Esophagus squamous epithelium (tissue), 5 donors: ENCODE measurements around the gene TVP23A. TPM values are rescaled to one million over a fixed set of nuclear protein-coding genes. Genes with fewer than 3 reads are reported as not detected.
"Not testable (repeated sequence)": the region's sequence is repeated elsewhere in the genome, so short reads cannot be mapped to it uniquely, and the experiment has no call there.

Experiments
- DNase-seq: peaks from one replicate; lab custom pipeline; 2025; lab: John Stamatoyannopoulos, UW
- H3K27ac ChIP-seq, 4 donors: fragments of 200-600 bp; sonication (generic); one replicate each; pipeline ENCODE4 v1.5.1; 2016 to 2019; ENCODE audit warnings: mild to moderate bottlenecking in 1 of 4
- H3K27me3 ChIP-seq, 4 donors: fragments of 200-600 bp; sonication (generic); 1 replicate in 3 of 4; 2 replicates in 1 of 4; pipeline versions ENCODE4 v1.5.1 to v1.6.0; 2017 to 2021; ENCODE audit warnings: antibody characterized with exemption in 1 of 4
- H3K36me3 ChIP-seq, 3 donors: fragments of 200-600 bp; sonication (generic); one replicate each; pipeline ENCODE4 v1.5.1; 2016 to 2019
- H3K4me1 ChIP-seq, 3 donors: fragments of 200-600 bp; sonication (generic); one replicate each; pipeline ENCODE4 v1.5.1; 2017 to 2019
- H3K4me3 ChIP-seq, 4 donors: fragments of 200-600 bp; sonication (generic); 1 replicate in 3 of 4; 2 replicates in 1 of 4; pipeline ENCODE4 v1.5.1; 2016 to 2019; ENCODE audit warnings: mild to moderate bottlenecking in 2 of 4, moderate library complexity in 1 of 4
- H3K9me3 ChIP-seq, 3 donors: fragments of 200-600 bp; sonication (generic); one replicate each; pipeline ENCODE4 v1.5.1; 2016 to 2019
- CTCF ChIP-seq, 6 experiments: fragments of 450-650 bp in 4 of 6; fragments of 200-600 bp in 2 of 6; sonication (generic) in 2 of 6; IDR thresholded peaks; one replicate each; pipeline ENCODE4 v1.5.1; 2016 to 2019; ENCODE audit warnings: antibody characterized with exemption in 6 of 6, mild to moderate bottlenecking in 4 of 6, moderate library complexity in 4 of 6
- POLR2A ChIP-seq, 4 donors: fragments of 450-650 bp; IDR thresholded peaks; one replicate each; pipeline ENCODE4 v1.6.1; 2017; ENCODE audit warnings: antibody characterized with exemption in 4 of 4, mild to moderate bottlenecking in 4 of 4, moderate library complexity in 3 of 4
- WGBS, 2 donors: methylation state at CpG; one replicate each; pipeline ENCODE4 v1.1.5; 2018; 5-methylcytosine and 5-hydroxymethylcytosine counted together
- intact Hi-C: fragments of 100-400 bp; cut with DNase I; formaldehyde crosslinking; loops from one replicate; pipeline ENCODE4 v1.15.0; 2022
- total RNA-seq, 4 donors: library from RNA; depleted of rRNA; stranded (reverse); fragments of >200 nt; gene quantifications; one replicate each; pipeline ENCODE4 v1.1.0, GENCODE V29; 2016
- donor health status: DM: yes; HTN: yes; CAD: no.

TVP23A gene
- total RNA-seq, 4 donors from 2014 or later, result 0.19 TPM; not detected in 3

DNA sequence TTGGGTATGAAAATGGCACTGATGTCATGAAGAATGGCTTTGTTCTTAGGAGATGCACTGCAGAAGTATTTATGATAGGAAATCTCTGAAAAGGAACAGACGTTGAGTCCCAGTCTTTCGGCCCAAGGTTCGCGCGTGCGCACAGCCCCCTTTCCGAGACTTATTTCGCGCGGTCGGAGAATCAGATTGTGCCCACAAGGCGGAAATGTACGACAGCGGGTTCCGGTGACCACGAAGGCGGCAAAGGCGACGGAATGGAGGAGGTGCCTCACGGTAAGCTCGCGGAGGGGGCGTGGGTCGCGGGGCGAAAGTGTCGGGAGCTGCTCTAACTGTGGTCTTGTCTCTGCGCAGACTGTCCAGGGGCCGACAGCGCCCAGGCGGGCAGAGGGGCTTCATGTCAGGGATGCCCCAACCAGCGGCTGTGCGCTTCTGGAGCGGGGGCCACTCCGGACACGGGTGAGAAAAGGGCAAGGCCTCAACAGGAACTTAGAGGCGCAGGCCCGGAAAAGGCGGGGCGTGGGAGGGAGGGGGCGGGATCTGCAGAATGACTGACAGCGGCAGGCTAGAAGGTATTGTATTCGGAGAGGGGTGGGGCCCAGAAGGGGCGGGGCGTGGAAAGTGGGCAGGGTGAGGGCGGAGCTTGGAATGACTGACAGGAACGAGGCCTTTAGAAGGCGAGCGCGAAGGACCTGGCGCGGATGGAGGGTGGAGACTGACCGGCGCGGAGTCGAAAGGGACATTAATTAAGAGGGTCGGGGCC lies 74.8 kb downstream of the TVP23A start, which contains the start of gene NUBP1:
NUBP1 (plus strand) TSS at position 233 of the 760 bp plus-strand sequence; CDS start at position 255, 22 bp downstream.
- peak within 1 kb of the TSS; percentile 95 to 99 (median 96) for H3K27ac ChIP-seq
- peaks cover 0 to 38% (median 26%) of the 10 kb centered on the region in 3 donors for H3K4me1 ChIP-seq
- H3K27me3 ChIP-seq, result no peaks in the 10 kb centered on the region
- peak in 3 of 6 experiments; percentile 21 to 27 (median 23) for TF ChIP-seq CTCF (IDR thresholded peaks at IDR 0.05)
- peak in 3 of 4 donors; percentile 30 to 78 (median 68) for TF ChIP-seq POLR2A (IDR thresholded peaks at IDR 0.05)
- DNase-seq, result peak; percentile 95
- 1% methylated on average over 21 to 50 of the region's 57 CpGs for WGBS, 2 donors
- peak within 1 kb of the TSS; percentile 52 to 73 (median 64) for H3K4me3 ChIP-seq
- peaks cover 0 to 28% (median 7%) of the 10 kb centered on the region in 3 donors for H3K36me3 ChIP-seq
- intact Hi-C loops, result no loop called here
- no peaks in the 10 kb centered on the region for H3K9me3 ChIP-seq

DNA sequence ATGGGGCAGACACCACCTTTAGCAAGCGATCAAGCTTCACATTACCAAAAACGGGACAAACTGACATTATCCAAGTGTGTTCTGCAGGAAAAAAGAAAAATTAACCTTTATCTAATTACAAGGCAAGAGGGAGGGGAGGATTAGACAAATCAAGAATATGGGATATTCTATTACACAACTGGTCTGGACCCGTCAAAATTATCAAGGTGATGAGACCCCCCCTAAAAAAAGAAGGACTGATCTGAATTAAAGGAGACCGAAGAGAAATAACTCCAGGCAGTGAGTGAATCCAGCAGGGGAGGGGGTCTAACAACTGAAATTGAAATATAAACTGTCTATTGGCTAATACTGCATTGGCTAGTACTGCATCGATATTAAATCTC lies 75.4 kb downstream of the TVP23A start:
- H3K4me3 ChIP-seq, result peak overlapping the region; percentile 52 to 73 (median 64)
- intact Hi-C loops, result no loop called here
- peak overlapping the region; percentile 95 to 99 (median 96) for H3K27ac ChIP-seq
- no peaks in the 10 kb centered on the region for H3K27me3 ChIP-seq
- no peaks in the 10 kb centered on the region for H3K9me3 ChIP-seq
- no peak for DNase-seq
- H3K36me3 ChIP-seq, result peaks cover 0 to 22% (median 7%) of the 10 kb centered on the region in 3 donors
- TF ChIP-seq POLR2A (IDR thresholded peaks at IDR 0.05) (no peak), CTCF (IDR thresholded peaks at IDR 0.05) (no peak)
- peaks cover 2 to 40% (median 31%) of the 10 kb centered on the region in 3 donors for H3K4me1 ChIP-seq
- 30% methylated on average over 5 of the region's 5 CpGs for WGBS, 2 donors

- Histone ChIP-seq H3K4me1 (peaks cover 10 to 54% (median 42%) of the 10 kb centered on the region in 3 donors), H3K9me3 (no peaks in the 10 kb centered on the region), H3K4me3 (no peak overlapping the region), H3K36me3 (peaks cover 0 to 8% (median 0%) of the 10 kb centered on the region in 3 donors), H3K27me3 (no peaks in the 10 kb centered on the region), H3K27ac (peak overlapping the region in 1 of 4 donors; percentile 34)
- no peak for TF ChIP-seq POLR2A (IDR thresholded peaks at IDR 0.05)
- no peak for TF ChIP-seq CTCF (IDR thresholded peaks at IDR 0.05)
- WGBS, 2 donors, result 71 to 72% methylated on average over 4 of the region's 4 CpGs
- intact Hi-C loops, result no loop called here
- no peak for DNase-seq
Observed at GRCh38 chr16:10741844-10742243, 76.8 kb downstream of the TVP23A start.

DNA sequence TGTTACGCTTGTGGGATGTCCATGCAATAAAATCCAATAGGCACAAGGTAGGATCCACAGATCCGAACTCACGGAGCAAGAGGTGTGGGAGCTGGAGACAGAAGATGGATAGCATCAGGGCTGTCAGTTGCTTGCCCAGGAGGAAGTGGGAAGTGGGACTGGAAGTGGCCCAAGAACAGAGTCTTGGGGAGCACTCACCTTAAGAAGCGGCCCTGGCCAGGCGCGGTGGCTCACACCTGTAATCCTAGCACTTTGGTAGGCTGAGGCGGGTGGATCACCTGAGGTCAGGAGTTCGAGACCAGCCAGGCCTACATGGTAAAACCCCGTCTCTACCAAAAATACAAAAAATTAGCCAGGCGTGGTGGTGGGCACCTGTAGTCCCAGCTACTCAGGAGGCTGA lies 77.3 kb downstream of the TVP23A start:
- H3K9me3 ChIP-seq, H3K36me3 ChIP-seq, H3K27ac ChIP-seq, DNase-seq, intact Hi-C loops, H3K4me3 ChIP-seq, H3K27me3 ChIP-seq: not testable (repeated sequence)
- 90 to 94% methylated on average over 10 of the region's 10 CpGs for WGBS, 2 donors
- H3K4me1 ChIP-seq, result peaks cover 10 to 55% (median 42%) of the 10 kb centered on the region in 3 donors

DNA sequence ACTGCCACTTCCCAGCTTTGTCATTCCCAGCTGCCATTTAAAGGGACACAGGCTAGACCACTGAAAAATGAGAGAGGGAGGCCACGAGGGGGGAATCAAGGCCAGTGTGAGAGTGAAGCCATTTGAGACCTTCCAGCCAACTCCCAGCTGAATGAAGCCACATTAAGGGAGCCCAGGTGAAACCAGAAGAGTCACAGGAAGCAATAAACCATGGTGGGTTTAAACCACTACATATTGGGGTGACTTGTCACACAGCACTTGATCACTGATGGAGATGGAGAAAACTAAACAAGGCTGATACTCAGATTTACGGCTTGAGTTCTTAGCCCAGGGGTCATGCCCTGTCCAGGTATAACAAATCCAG lies 77.8 kb downstream of the TVP23A start:
- Histone ChIP-seq H3K4me3 (no peak overlapping the region), H3K27ac (no peak overlapping the region), H3K9me3 (no peaks in the 10 kb centered on the region), H3K27me3 (no peaks in the 10 kb centered on the region), H3K36me3 (no peaks in the 10 kb centered on the region), H3K4me1 (peaks cover 10 to 53% (median 42%) of the 10 kb centered on the region in 3 donors)
- no peak for DNase-seq
- no peak for TF ChIP-seq CTCF (IDR thresholded peaks at IDR 0.05)
- no peak for TF ChIP-seq POLR2A (IDR thresholded peaks at IDR 0.05)
- intact Hi-C loops, result no loop called here
- WGBS, 2 donors, result 66 to 95% methylated on average over 2 of the region's 2 CpGs
